DOHH2 (cell line): Measurements from ENCODE around the gene SSBP2.

Experiments used
- H3F3A ChIP-seq: fragments of 200-600 bp; sonication (generic), shearing (Covaris generic); 2 replicates; pipeline ENCODE4 v1.6.0; 2016; ENCODE audit warnings: antibody characterized with exemption, mild to moderate bottlenecking; ENCODE audit not compliant: control insufficient read depth, insufficient read depth
- H3K27ac ChIP-seq: fragments of 200-600 bp; sonication (generic); 2 replicates; pipeline ENCODE4 v1.5.1; 2014; ENCODE audit warnings: low read depth, mild to moderate bottlenecking, low read length, moderate library complexity
- H3K27me3 ChIP-seq: fragments of 200-600 bp; sonication (generic); 2 replicates; pipeline ENCODE4 v1.6.1; 2014; ENCODE audit warnings: mild to moderate bottlenecking, low read length, mixed read lengths; ENCODE audit not compliant: control insufficient read depth
- H3K36me3 ChIP-seq: fragments of 200-600 bp; sonication (generic); 2 replicates; pipeline ENCODE4 v1.6.1; 2014; ENCODE audit warnings: mild to moderate bottlenecking, low read length, moderate library complexity, mixed read lengths; ENCODE audit not compliant: control insufficient read depth
- H3K4me1 ChIP-seq: fragments of 200-600 bp; sonication (generic); 2 replicates; pipeline ENCODE4 v1.6.1; 2014; ENCODE audit warnings: mild to moderate bottlenecking, low read length, mixed read lengths; ENCODE audit not compliant: control insufficient read depth
- H3K4me2 ChIP-seq: fragments of 200-600 bp; sonication (generic); 2 replicates; pipeline ENCODE4 v1.6.0; 2014; ENCODE audit warnings: mild to moderate bottlenecking, low read length, moderate library complexity
- H3K4me3 ChIP-seq: fragments of 200-600 bp; sonication (generic); 2 replicates; pipeline ENCODE4 v1.5.1; 2014; ENCODE audit warnings: mild to moderate bottlenecking, low read length, mixed read lengths
- H3K79me2 ChIP-seq: fragments of 200-600 bp; sonication (generic); 2 replicates; pipeline ENCODE4 v1.6.1; 2014; ENCODE audit warnings: mild to moderate bottlenecking, low read length, mixed read lengths; ENCODE audit not compliant: control insufficient read depth
- H3K9me2 ChIP-seq: fragments of 200-600 bp; sonication (generic); replicated peaks from 2 replicates; pipeline ENCODE4 v1.6.1; 2014; ENCODE audit warnings: mild to moderate bottlenecking, low read length, mixed read lengths; ENCODE audit not compliant: control insufficient read depth
- H3K9me3 ChIP-seq: fragments of 200-600 bp; sonication (generic); 2 replicates; pipeline ENCODE4 v1.6.1; 2014; ENCODE audit warnings: antibody characterized with exemption, low read length, mixed read lengths; ENCODE audit not compliant: control insufficient read depth, insufficient read depth
- H4K20me1 ChIP-seq: fragments of 200-600 bp; sonication (generic); 2 replicates; pipeline ENCODE4 v1.6.0; 2014; ENCODE audit warnings: low read depth, mild to moderate bottlenecking, antibody characterized with exemption, low read length, moderate library complexity; ENCODE audit not compliant: control insufficient read depth, insufficient read depth
- EZH2phosphoT487 ChIP-seq: fragments of 200-600 bp; sonication (generic); IDR thresholded peaks from 2 replicates; pipeline ENCODE4 v1.6.1; 2017; ENCODE audit warnings: borderline replicate concordance, mild to moderate bottlenecking, antibody characterized with exemption, low read length, moderate library complexity, mixed read lengths
- TF ChIP-seq, protein P1 (sequence below): fragments of 200-600 bp; sonication (generic); IDR thresholded peaks from one replicate; pipeline ENCODE4 v1.5.1; 2014; ENCODE audit warnings: antibody characterized with exemption, mild to moderate bottlenecking, low read depth, low read length; ENCODE audit not compliant: poor library complexity, severe bottlenecking

The SSBP2 gene

DNA sequence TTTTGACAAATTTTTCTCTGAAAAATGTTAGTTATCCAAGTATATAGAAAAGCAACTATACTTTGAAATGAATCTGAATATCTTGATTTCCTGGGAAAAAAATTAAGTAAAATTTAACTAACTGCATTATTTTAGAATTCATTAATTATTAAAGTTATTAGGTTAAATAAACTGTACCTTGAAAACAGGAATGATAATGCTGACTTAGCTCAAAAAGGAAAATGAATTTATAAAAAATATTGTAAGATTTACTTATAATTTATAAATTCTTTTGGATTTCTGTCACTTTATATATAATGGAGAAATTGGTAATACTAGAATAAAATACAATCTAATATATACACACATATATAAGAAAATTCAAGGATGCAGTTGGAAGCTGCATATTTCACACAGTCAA is 320.9 kb downstream of the SSBP2 start:
- H3K27ac ChIP-seq = no peak overlapping the region
- no peaks in the 10 kb centered on the region for H3K9me3 ChIP-seq
- H3K9me2 ChIP-seq = no peaks in the 10 kb centered on the region
- no peaks in the 10 kb centered on the region for H3K27me3 ChIP-seq
- no peaks in the 10 kb centered on the region for H3K79me2 ChIP-seq
- H4K20me1 ChIP-seq = no peaks in the 10 kb centered on the region
- no peak overlapping the region for H3K4me3 ChIP-seq
- TF ChIP-seq EZH2phosphoT487 = no peak
- TF ChIP-seq, protein P1, sequence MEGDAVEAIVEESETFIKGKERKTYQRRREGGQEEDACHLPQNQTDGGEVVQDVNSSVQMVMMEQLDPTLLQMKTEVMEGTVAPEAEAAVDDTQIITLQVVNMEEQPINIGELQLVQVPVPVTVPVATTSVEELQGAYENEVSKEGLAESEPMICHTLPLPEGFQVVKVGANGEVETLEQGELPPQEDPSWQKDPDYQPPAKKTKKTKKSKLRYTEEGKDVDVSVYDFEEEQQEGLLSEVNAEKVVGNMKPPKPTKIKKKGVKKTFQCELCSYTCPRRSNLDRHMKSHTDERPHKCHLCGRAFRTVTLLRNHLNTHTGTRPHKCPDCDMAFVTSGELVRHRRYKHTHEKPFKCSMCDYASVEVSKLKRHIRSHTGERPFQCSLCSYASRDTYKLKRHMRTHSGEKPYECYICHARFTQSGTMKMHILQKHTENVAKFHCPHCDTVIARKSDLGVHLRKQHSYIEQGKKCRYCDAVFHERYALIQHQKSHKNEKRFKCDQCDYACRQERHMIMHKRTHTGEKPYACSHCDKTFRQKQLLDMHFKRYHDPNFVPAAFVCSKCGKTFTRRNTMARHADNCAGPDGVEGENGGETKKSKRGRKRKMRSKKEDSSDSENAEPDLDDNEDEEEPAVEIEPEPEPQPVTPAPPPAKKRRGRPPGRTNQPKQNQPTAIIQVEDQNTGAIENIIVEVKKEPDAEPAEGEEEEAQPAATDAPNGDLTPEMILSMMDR = no peak
- peaks cover 10% of the 10 kb centered on the region for H3K4me1 ChIP-seq
- no peak overlapping the region for H3K4me2 ChIP-seq
- H3K36me3 ChIP-seq = peaks cover 38% of the 10 kb centered on the region
- peaks cover 16% of the 10 kb centered on the region for H3F3A ChIP-seq

DNA sequence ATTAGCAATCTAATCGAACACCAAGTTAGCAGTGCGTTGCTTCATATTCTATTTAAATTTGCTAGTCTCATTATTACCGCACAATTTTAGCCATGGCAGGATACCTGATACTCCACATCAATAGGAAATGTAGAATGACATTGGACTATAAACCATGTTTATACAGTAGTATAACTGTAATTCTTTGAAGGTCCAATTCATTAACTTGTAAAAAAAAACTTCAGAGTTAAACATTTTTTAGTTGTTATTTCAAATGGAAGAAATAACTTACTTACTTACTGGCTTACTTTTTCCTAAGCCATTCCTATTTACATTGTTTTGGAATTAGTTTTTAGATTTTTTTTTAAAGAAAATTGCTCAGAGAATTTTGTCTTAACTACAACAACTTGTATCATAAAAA is 321.5 kb downstream of the SSBP2 start:
- Histone ChIP-seq H3K9me3 (no peaks in the 10 kb centered on the region), H3F3A (peaks cover 16% of the 10 kb centered on the region), H3K27me3 (no peaks in the 10 kb centered on the region), H3K4me2 (no peak overlapping the region), H4K20me1 (no peaks in the 10 kb centered on the region), H3K27ac (no peak overlapping the region), H3K36me3 (peaks cover 38% of the 10 kb centered on the region), H3K4me1 (peaks cover 10% of the 10 kb centered on the region), H3K79me2 (no peaks in the 10 kb centered on the region), H3K4me3 (no peak overlapping the region), H3K9me2 (no peaks in the 10 kb centered on the region)
- no peak for TF ChIP-seq EZH2phosphoT487
- TF ChIP-seq, protein P1 = no peak

DNA sequence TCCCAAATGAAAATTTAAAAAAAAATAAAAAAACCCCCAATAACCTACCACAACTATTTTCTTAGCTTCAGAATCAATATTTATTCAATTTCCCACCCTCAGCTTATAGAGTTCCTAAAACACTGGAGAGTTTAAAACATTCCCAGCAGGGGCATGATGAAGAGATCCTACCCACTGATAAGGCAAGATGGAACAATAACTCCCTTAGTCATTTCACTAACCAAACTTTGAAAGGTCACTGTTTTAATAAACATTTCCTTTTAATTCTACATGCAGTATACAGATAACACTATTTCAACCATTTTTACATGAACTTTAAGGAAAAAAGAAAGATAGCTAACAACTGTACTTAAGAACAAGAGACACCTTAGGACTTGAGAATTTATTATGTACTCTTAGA is 322.0 kb downstream of the SSBP2 start:
- H3K4me2 ChIP-seq = no peak overlapping the region

More for the DNA sequence above, 322.0 kb downstream of the SSBP2 start:
- no peaks in the 10 kb centered on the region for H3K9me3 ChIP-seq
- H3K9me2 ChIP-seq = no peaks in the 10 kb centered on the region
- no peaks in the 10 kb centered on the region for H3K79me2 ChIP-seq
- H4K20me1 ChIP-seq = no peaks in the 10 kb centered on the region
- no peak overlapping the region for H3K27ac ChIP-seq
- no peaks in the 10 kb centered on the region for H3K27me3 ChIP-seq
- peaks cover 37% of the 10 kb centered on the region for H3K36me3 ChIP-seq
- TF ChIP-seq, protein P1 = no peak
- no peak for TF ChIP-seq EZH2phosphoT487
- H3F3A ChIP-seq = peaks cover 16% of the 10 kb centered on the region
- no peak overlapping the region for H3K4me3 ChIP-seq
- peaks cover 10% of the 10 kb centered on the region for H3K4me1 ChIP-seq
